Measurements from ENCODE around the gene XRN2. TPM values are rescaled to one million over a fixed set of nuclear protein-coding genes. Genes with fewer than 3 reads are reported as not detected.

Gene XRN2
- total and polyA plus RNA-seq, 2 experiments from 2014 or later = 39.6 to 79.1 TPM

DNA sequence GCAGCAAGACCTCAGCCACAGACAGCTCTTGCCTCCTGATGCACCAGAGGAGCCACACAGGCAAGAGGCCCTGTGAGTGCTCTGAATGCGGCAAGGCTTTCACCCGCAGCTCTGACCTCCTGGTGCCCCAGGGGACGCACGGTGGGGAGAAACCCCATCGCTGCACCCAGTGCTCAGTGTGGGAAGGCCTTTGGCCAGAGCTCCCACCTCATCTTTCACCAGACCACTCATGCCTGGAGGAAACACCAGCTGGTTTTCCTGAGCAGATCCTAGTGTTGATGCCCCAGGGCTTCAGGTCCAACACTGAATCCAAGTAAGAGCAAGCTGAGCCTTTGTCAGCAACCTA, 37.0 kb upstream of the XRN2 start:
- Histone ChIP-seq H3K27ac (no peak overlapping the region), H4K20me1 (ENCODE audit: insufficient read depth, poor library complexity, severe bottlenecking) (no peaks in the 10 kb centered on the region), H3K27me3 (no peaks in the 10 kb centered on the region), H3K9me2 (replicated peaks; ENCODE audit: insufficient read depth) (no peaks in the 10 kb centered on the region), H3K79me2 (no peaks in the 10 kb centered on the region), H3K4me2 (no peak overlapping the region), H3K36me3 (replicated peaks; ENCODE audit: insufficient read depth, low read depth) (no peaks in the 10 kb centered on the region), H3K4me3 (no peak overlapping the region), H3K9me3 (ENCODE audit: low read depth) (no peaks in the 10 kb centered on the region), H2AFZ (no peak overlapping the region), H3K4me1 (ENCODE audit: insufficient read depth) (no peaks in the 10 kb centered on the region)
- DNase-seq (ENCODE audit: low spot score) = no peak
- TF ChIP-seq EZH2phosphoT487 (IDR thresholded peaks at IDR 0.05; ENCODE audit: low read depth, severe bottlenecking, unreplicated experiment) (no peak), EZH2 (IDR thresholded peaks at IDR 0.05; ENCODE audit: borderline replicate concordance) (no peak)
- WGBS (ENCODE audit: low lambda C conversion rate, missing lambda C conversion rate) = 94% methylated on average over 5 of the region's 5 CpGs

DNA sequence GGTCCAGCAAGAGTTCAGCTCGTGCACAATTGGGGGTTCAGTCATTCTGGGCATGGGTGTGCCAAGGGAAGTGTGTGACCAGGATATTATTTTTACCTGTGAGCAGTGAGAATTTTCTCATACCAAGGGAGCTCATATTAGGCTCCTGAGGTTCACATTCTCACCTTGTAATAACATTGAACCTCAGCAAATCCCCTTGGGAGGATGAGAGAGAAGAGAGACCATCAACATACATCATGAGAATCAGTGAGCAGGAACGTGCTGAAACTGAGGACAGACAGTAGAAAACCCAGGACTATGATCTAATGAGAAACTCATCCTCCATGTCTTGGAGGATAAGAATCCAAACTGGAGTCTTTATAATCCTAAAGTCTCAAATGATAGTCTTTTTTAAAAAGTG, 33.4 kb upstream of the XRN2 start:
- Histone ChIP-seq H3K79me2 (no peaks in the 10 kb centered on the region), H3K27me3 (no peaks in the 10 kb centered on the region), H3K4me2 (no peak overlapping the region), H3K9me3 (ENCODE audit: low read depth) (no peaks in the 10 kb centered on the region), H3K4me1 (ENCODE audit: insufficient read depth) (no peaks in the 10 kb centered on the region), H3K9me2 (replicated peaks; ENCODE audit: insufficient read depth) (no peaks in the 10 kb centered on the region), H3K4me3 (no peak overlapping the region), H2AFZ (no peak overlapping the region), H4K20me1 (ENCODE audit: insufficient read depth, poor library complexity, severe bottlenecking) (no peaks in the 10 kb centered on the region), H3K27ac (no peak overlapping the region), H3K36me3 (replicated peaks; ENCODE audit: insufficient read depth, low read depth) (no peaks in the 10 kb centered on the region)
- no peak for DNase-seq (ENCODE audit: low spot score)
- WGBS (ENCODE audit: low lambda C conversion rate, missing lambda C conversion rate) = 82% methylated on average over 2 of the region's 2 CpGs
- TF ChIP-seq EZH2 (IDR thresholded peaks at IDR 0.05; ENCODE audit: borderline replicate concordance) = no peak
- no peak for TF ChIP-seq EZH2phosphoT487 (IDR thresholded peaks at IDR 0.05; ENCODE audit: low read depth, severe bottlenecking, unreplicated experiment)
- TF ChIP-seq, protein P1, sequence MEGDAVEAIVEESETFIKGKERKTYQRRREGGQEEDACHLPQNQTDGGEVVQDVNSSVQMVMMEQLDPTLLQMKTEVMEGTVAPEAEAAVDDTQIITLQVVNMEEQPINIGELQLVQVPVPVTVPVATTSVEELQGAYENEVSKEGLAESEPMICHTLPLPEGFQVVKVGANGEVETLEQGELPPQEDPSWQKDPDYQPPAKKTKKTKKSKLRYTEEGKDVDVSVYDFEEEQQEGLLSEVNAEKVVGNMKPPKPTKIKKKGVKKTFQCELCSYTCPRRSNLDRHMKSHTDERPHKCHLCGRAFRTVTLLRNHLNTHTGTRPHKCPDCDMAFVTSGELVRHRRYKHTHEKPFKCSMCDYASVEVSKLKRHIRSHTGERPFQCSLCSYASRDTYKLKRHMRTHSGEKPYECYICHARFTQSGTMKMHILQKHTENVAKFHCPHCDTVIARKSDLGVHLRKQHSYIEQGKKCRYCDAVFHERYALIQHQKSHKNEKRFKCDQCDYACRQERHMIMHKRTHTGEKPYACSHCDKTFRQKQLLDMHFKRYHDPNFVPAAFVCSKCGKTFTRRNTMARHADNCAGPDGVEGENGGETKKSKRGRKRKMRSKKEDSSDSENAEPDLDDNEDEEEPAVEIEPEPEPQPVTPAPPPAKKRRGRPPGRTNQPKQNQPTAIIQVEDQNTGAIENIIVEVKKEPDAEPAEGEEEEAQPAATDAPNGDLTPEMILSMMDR (IDR thresholded peaks at IDR 0.05; ENCODE audit: poor library complexity) = no peak

DNA sequence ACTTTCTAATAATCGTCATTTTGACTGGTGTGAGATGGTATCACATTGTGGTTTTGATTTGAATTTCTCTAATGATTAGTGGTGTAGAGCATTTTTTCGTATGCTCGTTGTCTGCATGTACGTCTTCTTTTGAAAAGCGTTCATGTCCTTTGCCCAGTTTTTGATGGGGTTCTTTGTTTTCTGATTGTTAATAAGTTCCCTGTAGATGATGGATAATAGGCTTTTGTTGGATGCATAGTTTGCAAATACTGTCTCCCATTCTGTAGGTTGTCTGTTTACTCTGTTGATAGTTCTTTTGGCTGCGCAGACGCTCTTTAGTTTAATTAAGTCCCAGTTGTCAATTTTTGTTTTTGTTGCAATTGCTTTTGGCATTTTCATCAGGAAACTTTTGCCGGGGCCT, 32.3 kb upstream of the XRN2 start:
- no peaks in the 10 kb centered on the region for H3K9me2 ChIP-seq (replicated peaks; ENCODE audit: insufficient read depth)
- H3K27me3 ChIP-seq = no peaks in the 10 kb centered on the region
- H3K9me3 ChIP-seq (ENCODE audit: low read depth) = no peaks in the 10 kb centered on the region
- H3K36me3 ChIP-seq (replicated peaks; ENCODE audit: insufficient read depth, low read depth) = no peaks in the 10 kb centered on the region
- no peak overlapping the region for H3K4me3 ChIP-seq
- H2AFZ ChIP-seq = no peak overlapping the region
- H3K4me2 ChIP-seq = no peak overlapping the region
- no peak for DNase-seq (ENCODE audit: low spot score)
- no peaks in the 10 kb centered on the region for H3K4me1 ChIP-seq (ENCODE audit: insufficient read depth)
- no peak overlapping the region for H3K27ac ChIP-seq
- no peaks in the 10 kb centered on the region for H3K79me2 ChIP-seq
- no peak for TF ChIP-seq EZH2 (IDR thresholded peaks at IDR 0.05; ENCODE audit: borderline replicate concordance)
- WGBS (ENCODE audit: low lambda C conversion rate, missing lambda C conversion rate) = 94% methylated on average over 8 of the region's 8 CpGs
- no peaks in the 10 kb centered on the region for H4K20me1 ChIP-seq (ENCODE audit: insufficient read depth, poor library complexity, severe bottlenecking)

DNA sequence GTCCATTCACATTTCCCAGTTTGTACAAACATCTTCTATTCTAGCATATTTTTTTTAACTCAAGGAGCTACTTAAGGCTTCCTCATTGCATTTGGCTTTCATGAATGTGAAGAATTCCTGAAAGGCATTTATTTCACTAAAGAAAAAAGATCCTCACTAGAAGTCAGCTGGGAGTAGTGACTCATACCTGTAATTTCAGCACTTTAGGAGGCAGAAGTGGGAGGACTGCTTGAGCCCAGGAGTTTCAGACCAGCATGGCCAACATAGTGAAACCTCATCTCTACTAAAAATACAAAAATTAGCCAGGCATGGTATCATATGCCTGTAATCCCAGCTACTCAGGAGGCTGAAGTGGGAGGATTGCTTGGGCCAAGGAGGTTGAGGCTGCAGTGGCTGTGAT, 30.9 kb upstream of the XRN2 start:
- no peak for TF ChIP-seq EZH2phosphoT487 (IDR thresholded peaks at IDR 0.05; ENCODE audit: low read depth, severe bottlenecking, unreplicated experiment)
- no peak for TF ChIP-seq EZH2 (IDR thresholded peaks at IDR 0.05; ENCODE audit: borderline replicate concordance)
- TF ChIP-seq, protein P1 (IDR thresholded peaks at IDR 0.05; ENCODE audit: poor library complexity) = no peak

More for the DNA sequence above, 30.9 kb upstream of the XRN2 start:
- Histone ChIP-seq H3K79me2 (no peaks in the 10 kb centered on the region), H3K4me1 (ENCODE audit: insufficient read depth) (no peaks in the 10 kb centered on the region), H3K9me2 (replicated peaks; ENCODE audit: insufficient read depth) (no peaks in the 10 kb centered on the region), H3K27ac (no peak overlapping the region), H3K36me3 (replicated peaks; ENCODE audit: insufficient read depth, low read depth) (no peaks in the 10 kb centered on the region), H2AFZ (no peak overlapping the region), H4K20me1 (ENCODE audit: insufficient read depth, poor library complexity, severe bottlenecking) (no peaks in the 10 kb centered on the region), H3K27me3 (no peaks in the 10 kb centered on the region), H3K9me3 (ENCODE audit: low read depth) (no peaks in the 10 kb centered on the region), H3K4me3 (no peak overlapping the region), H3K4me2 (no peak overlapping the region)
- no peak for DNase-seq (ENCODE audit: low spot score)

Data from hepatocyte (in vitro differentiated cells).